ENCODE measurements around the gene ZNF423.

The ZNF423 gene

GRCh38 chr16:49836218-49836617 lies 19.7 kb downstream of the ZNF423 start:
- Histone ChIP-seq H3K36me3 (ENCODE audit: insufficient read depth, insufficient read length, low read length) (peaks cover 8% of the 10 kb centered on the region), H3K27me3 (ENCODE audit: insufficient read depth, insufficient read length) (no peaks in the 10 kb centered on the region), H3K4me3 (ENCODE audit: insufficient read length, low read depth) (no peak overlapping the region), H3K4me1 (ENCODE audit: insufficient read depth, insufficient read length) (peaks cover 56% of the 10 kb centered on the region), H3K9me3 (ENCODE audit: insufficient read depth, low read length) (no peaks in the 10 kb centered on the region), H3K9ac (ENCODE audit: insufficient read length, low read depth) (peak overlapping the region; percentile 72)
- TF ChIP-seq SUZ12 (IDR thresholded peaks at IDR 0.05; ENCODE audit: extremely low read depth, insufficient read depth, insufficient read length) (no peak), ZNF274 (IDR thresholded peaks at IDR 0.05; ENCODE audit: low read depth, low read length) (no peak), YY1 (IDR thresholded peaks at IDR 0.05; ENCODE audit: insufficient read depth, insufficient read length) (no peak)
- DNase-seq (ENCODE audit: low read depth, low spot score), result no peak

DNA sequence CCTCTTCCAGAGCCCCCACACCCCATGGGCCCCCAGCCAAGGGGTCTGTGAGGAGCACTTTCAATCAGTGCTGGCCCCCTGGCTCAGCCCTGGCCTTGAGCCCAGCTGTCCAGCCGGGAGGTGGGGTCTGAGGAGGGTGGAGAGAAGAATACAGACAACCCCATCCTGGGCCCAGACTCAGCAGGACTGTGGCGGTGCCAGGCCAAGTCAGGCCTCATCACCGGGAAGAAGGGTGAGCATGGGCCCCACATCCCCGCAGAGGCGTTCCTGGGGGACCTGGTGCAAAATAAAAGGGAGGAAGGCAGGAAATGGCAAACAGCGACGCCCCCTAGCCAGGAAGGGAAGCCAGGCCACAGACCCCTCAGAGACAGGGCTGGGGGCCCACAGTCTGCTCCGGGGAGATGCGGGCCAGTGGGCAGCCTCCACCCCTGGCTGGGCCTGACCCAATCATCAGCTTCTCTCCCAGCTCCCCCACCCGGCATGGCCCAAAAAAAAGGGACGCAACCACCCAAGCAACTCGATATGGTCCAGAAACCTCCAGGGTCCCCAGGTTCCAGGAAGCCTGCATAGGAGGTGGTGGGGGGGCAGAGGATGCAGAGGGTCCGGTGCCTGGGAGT lies 20.6 kb downstream of the ZNF423 start:
- peak overlapping the region; percentile 18 for H3K4me3 ChIP-seq (ENCODE audit: insufficient read length, low read depth)
- H3K27me3 ChIP-seq (ENCODE audit: insufficient read depth, insufficient read length), result no peaks in the 10 kb centered on the region
- H3K9ac ChIP-seq (ENCODE audit: insufficient read length, low read depth), result peak overlapping the region; percentile 72

GRCh38 chr16:49834531-49835151 lies 21.3 kb downstream of the ZNF423 start:
- H3K27me3 ChIP-seq (ENCODE audit: insufficient read depth, insufficient read length), result no peaks in the 10 kb centered on the region
- peaks cover 50% of the 10 kb centered on the region for H3K4me1 ChIP-seq (ENCODE audit: insufficient read depth, insufficient read length)
- H3K9me3 ChIP-seq (ENCODE audit: insufficient read depth, low read length), result no peaks in the 10 kb centered on the region
- peaks cover 18% of the 10 kb centered on the region for H3K36me3 ChIP-seq (ENCODE audit: insufficient read depth, insufficient read length, low read length)
- peak overlapping the region; percentile 72 for H3K9ac ChIP-seq (ENCODE audit: insufficient read length, low read depth)
- H3K4me3 ChIP-seq (ENCODE audit: insufficient read length, low read depth), result peak overlapping the region; percentile 18
- DNase-seq (ENCODE audit: low read depth, low spot score), result no peak
- TF ChIP-seq YY1 (IDR thresholded peaks at IDR 0.05; ENCODE audit: insufficient read depth, insufficient read length) (no peak), ZNF274 (IDR thresholded peaks at IDR 0.05; ENCODE audit: low read depth, low read length) (no peak), SUZ12 (IDR thresholded peaks at IDR 0.05; ENCODE audit: extremely low read depth, insufficient read depth, insufficient read length) (no peak)

More for the DNA sequence above, 20.6 kb downstream of the ZNF423 start:
- Histone ChIP-seq H3K4me1 (ENCODE audit: insufficient read depth, insufficient read length) (peaks cover 50% of the 10 kb centered on the region), H3K36me3 (ENCODE audit: insufficient read depth, insufficient read length, low read length) (peaks cover 11% of the 10 kb centered on the region), H3K9me3 (ENCODE audit: insufficient read depth, low read length) (no peaks in the 10 kb centered on the region)
- TF ChIP-seq ZNF274 (IDR thresholded peaks at IDR 0.05; ENCODE audit: low read depth, low read length) (no peak), YY1 (IDR thresholded peaks at IDR 0.05; ENCODE audit: insufficient read depth, insufficient read length) (no peak), SUZ12 (IDR thresholded peaks at IDR 0.05; ENCODE audit: extremely low read depth, insufficient read depth, insufficient read length) (no peak)
- DNase-seq (ENCODE audit: low read depth, low spot score), result no peak

DNA sequence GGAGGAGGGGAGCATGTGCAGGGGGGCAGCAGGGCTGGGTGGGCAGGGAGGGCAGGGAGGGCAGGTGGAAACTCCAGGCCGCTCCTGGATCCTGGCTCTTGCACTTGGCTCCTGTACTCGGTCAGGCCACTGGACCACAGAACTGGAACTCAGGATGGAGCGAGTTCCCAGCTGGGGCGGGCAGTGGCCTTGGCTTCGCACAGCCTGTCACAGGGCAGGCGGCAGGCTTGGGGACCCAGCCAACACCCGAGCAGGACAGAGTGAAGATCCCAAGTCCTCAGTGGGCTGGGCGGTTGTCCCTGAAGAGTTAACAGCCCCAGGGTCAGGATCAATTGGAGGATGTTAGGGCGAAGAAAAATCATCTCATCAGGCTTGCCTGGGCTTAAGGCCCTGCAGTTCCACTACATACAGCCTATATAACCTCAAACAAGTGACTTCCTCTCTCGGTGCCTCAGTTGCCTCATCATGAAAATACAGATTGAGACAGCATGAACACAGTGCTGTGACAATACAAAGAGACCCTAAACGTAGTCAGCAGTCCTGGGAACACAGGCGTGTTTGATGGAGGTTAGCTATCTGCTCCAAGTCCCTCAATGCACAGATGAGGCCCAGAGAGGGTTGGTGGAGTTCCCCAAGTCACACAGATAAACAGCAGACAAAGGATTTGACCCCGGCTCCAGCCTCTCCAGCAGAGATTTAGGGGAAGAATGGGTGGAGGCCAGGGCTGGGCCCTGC lies 21.9 kb downstream of the ZNF423 start:
- Histone ChIP-seq H3K9me3 (ENCODE audit: insufficient read depth, low read length) (no peaks in the 10 kb centered on the region), H3K27me3 (ENCODE audit: insufficient read depth, insufficient read length) (no peaks in the 10 kb centered on the region), H3K4me3 (ENCODE audit: insufficient read length, low read depth) (no peak overlapping the region), H3K4me1 (ENCODE audit: insufficient read depth, insufficient read length) (peaks cover 47% of the 10 kb centered on the region), H3K9ac (ENCODE audit: insufficient read length, low read depth) (peak overlapping the region; percentile 33), H3K36me3 (ENCODE audit: insufficient read depth, insufficient read length, low read length) (peaks cover 18% of the 10 kb centered on the region)
- TF ChIP-seq ZNF274 (IDR thresholded peaks at IDR 0.05; ENCODE audit: low read depth, low read length) (no peak), YY1 (IDR thresholded peaks at IDR 0.05; ENCODE audit: insufficient read depth, insufficient read length) (no peak), SUZ12 (IDR thresholded peaks at IDR 0.05; ENCODE audit: extremely low read depth, insufficient read depth, insufficient read length) (no peak)
- DNase-seq (ENCODE audit: low read depth, low spot score), result no peak

GRCh38 chr16:49833085-49833484 lies 22.8 kb downstream of the ZNF423 start:
- no peak overlapping the region for H3K4me3 ChIP-seq (ENCODE audit: insufficient read length, low read depth)
- H3K4me1 ChIP-seq (ENCODE audit: insufficient read depth, insufficient read length), result peaks cover 50% of the 10 kb centered on the region
- no peaks in the 10 kb centered on the region for H3K9me3 ChIP-seq (ENCODE audit: insufficient read depth, low read length)
- peak overlapping the region; percentile 24 for H3K9ac ChIP-seq (ENCODE audit: insufficient read length, low read depth)
- no peak for DNase-seq (ENCODE audit: low read depth, low spot score)
- H3K27me3 ChIP-seq (ENCODE audit: insufficient read depth, insufficient read length), result no peaks in the 10 kb centered on the region
- no peak for TF ChIP-seq SUZ12 (IDR thresholded peaks at IDR 0.05; ENCODE audit: extremely low read depth, insufficient read depth, insufficient read length)
- TF ChIP-seq YY1 (IDR thresholded peaks at IDR 0.05; ENCODE audit: insufficient read depth, insufficient read length), result no peak
- no peak for TF ChIP-seq ZNF274 (IDR thresholded peaks at IDR 0.05; ENCODE audit: low read depth, low read length)
- peaks cover 15% of the 10 kb centered on the region for H3K36me3 ChIP-seq (ENCODE audit: insufficient read depth, insufficient read length, low read length)

- no peaks in the 10 kb centered on the region for H3K9me3 ChIP-seq (ENCODE audit: insufficient read depth, low read length)
- DNase-seq (ENCODE audit: low read depth, low spot score), result no peak
- peaks cover 13% of the 10 kb centered on the region for H3K36me3 ChIP-seq (ENCODE audit: insufficient read depth, insufficient read length, low read length)
- no peak overlapping the region for H3K4me3 ChIP-seq (ENCODE audit: insufficient read length, low read depth)
- H3K9ac ChIP-seq (ENCODE audit: insufficient read length, low read depth), result no peak overlapping the region
- peaks cover 43% of the 10 kb centered on the region for H3K4me1 ChIP-seq (ENCODE audit: insufficient read depth, insufficient read length)
- no peak for TF ChIP-seq YY1 (IDR thresholded peaks at IDR 0.05; ENCODE audit: insufficient read depth, insufficient read length)
- no peak for TF ChIP-seq SUZ12 (IDR thresholded peaks at IDR 0.05; ENCODE audit: extremely low read depth, insufficient read depth, insufficient read length)
- TF ChIP-seq ZNF274 (IDR thresholded peaks at IDR 0.05; ENCODE audit: low read depth, low read length), result no peak
- no peaks in the 10 kb centered on the region for H3K27me3 ChIP-seq (ENCODE audit: insufficient read depth, insufficient read length)
Observed at GRCh38 chr16:49832177-49832576, 23.7 kb downstream of the ZNF423 start.

DNA sequence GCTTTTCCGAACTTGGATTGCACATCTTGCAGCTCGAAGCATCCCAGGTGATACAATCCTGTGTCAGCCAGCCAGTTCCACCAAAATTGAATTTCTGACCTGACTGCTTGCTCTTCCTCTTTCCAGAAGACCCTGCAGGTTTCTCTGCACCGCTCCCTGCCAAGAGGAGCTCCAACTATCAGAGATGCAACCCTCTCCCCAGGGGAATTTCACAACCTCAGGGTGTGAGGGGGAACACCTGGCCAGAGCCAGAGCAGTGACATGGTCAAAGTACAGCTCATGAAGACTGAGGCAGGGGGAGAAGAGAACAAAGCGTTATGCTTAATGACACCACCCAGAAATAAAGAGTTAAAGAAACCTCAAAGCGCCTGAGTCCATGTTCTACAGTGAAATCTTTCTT lies 25.0 kb downstream of the ZNF423 start:
- DNase-seq (ENCODE audit: low read depth, low spot score), result no peak
- Histone ChIP-seq H3K36me3 (ENCODE audit: insufficient read depth, insufficient read length, low read length) (peaks cover 21% of the 10 kb centered on the region), H3K9ac (ENCODE audit: insufficient read length, low read depth) (no peak overlapping the region), H3K9me3 (ENCODE audit: insufficient read depth, low read length) (no peaks in the 10 kb centered on the region), H3K4me1 (ENCODE audit: insufficient read depth, insufficient read length) (peaks cover 33% of the 10 kb centered on the region), H3K4me3 (ENCODE audit: insufficient read length, low read depth) (no peak overlapping the region), H3K27me3 (ENCODE audit: insufficient read depth, insufficient read length) (no peaks in the 10 kb centered on the region)
- no peak for TF ChIP-seq SUZ12 (IDR thresholded peaks at IDR 0.05; ENCODE audit: extremely low read depth, insufficient read depth, insufficient read length)
- no peak for TF ChIP-seq ZNF274 (IDR thresholded peaks at IDR 0.05; ENCODE audit: low read depth, low read length)
- TF ChIP-seq YY1 (IDR thresholded peaks at IDR 0.05; ENCODE audit: insufficient read depth, insufficient read length), result no peak
